CD14-positive monocyte (primary cell): ENCODE results near the gene NBPF4. TPM values are rescaled to one million over a fixed set of nuclear protein-coding genes. Genes with fewer than 3 reads are reported as not detected.
A peak's percentile ranks its signal among the peaks of the same experiment; 100 is the strongest.
"Not testable (repeated sequence)": the region's sequence is repeated elsewhere in the genome, so short reads cannot be mapped to it uniquely, and the experiment has no call there.

Source experiments
- DNase-seq, 3 donors: peaks; one replicate each; pipeline ENCODE4 v3.0.0-alpha.2; 2011 to 2022
- H2AFZ ChIP-seq: 2 replicates; pipeline ENCODE4 v1.6.0; 2012; ENCODE audit warnings: mild to moderate bottlenecking, low read depth, low read length, inconsistent platforms; ENCODE audit not compliant: insufficient read depth, poor library complexity, severe bottlenecking
- H3K27ac ChIP-seq, 2 donors: 1 replicate in 1 of 2; 2 replicates in 1 of 2; pipeline ENCODE4 v1.5.1; 2012 to 2013; ENCODE audit warnings: low read length in 2 of 2, control low read depth in 1 of 2, inconsistent platforms in 1 of 2, low read depth in 1 of 2, mild to moderate bottlenecking in 1 of 2
- H3K27me3 ChIP-seq, 2 donors: one replicate each; pipeline versions ENCODE4 v1.6.0 to v1.6.1; 2011 to 2013; ENCODE audit warnings: low read length in 2 of 2; ENCODE audit not compliant: control insufficient read depth in 2 of 2, insufficient read depth in 2 of 2
- H3K36me3 ChIP-seq, 2 donors: replicated peaks in 1 of 2; 1 replicate in 1 of 2; 2 replicates in 1 of 2; pipeline versions ENCODE4 v1.5.1 to v1.6.1; 2012 to 2013; ENCODE audit warnings: low read length in 2 of 2, control low read depth in 1 of 2, inconsistent platforms in 1 of 2, mild to moderate bottlenecking in 1 of 2; ENCODE audit not compliant: insufficient read depth in 2 of 2, control insufficient read depth in 1 of 2
- H3K4me1 ChIP-seq, 2 donors: 1 replicate in 1 of 2; 2 replicates in 1 of 2; pipeline versions ENCODE4 v1.5.1 to v1.6.1; 2012 to 2013; ENCODE audit warnings: low read length in 2 of 2, control low read depth in 1 of 2, inconsistent platforms in 1 of 2, mild to moderate bottlenecking in 1 of 2, moderate library complexity in 1 of 2; ENCODE audit not compliant: insufficient read depth in 2 of 2, control insufficient read depth in 1 of 2
- H3K4me2 ChIP-seq: replicated peaks from 2 replicates; pipeline ENCODE3; 2012; ENCODE audit warnings: low read length, moderate library complexity, mild to moderate bottlenecking; ENCODE audit not compliant: poor library complexity, severe bottlenecking; ENCODE audit errors: extremely low read depth
- H3K4me3 ChIP-seq, 3 experiments: fragments of 200-600 bp in 1 of 3; sonication (generic) in 1 of 3; replicated peaks in 1 of 3; 1 replicate in 2 of 3; 2 replicates in 1 of 3; pipeline ENCODE4 v1.5.1; 2011 to 2013; ENCODE audit warnings: low read length in 3 of 3, mild to moderate bottlenecking in 3 of 3, control low read depth in 2 of 3, low read depth in 2 of 3, inconsistent platforms in 1 of 3, moderate library complexity in 1 of 3
- H3K79me2 ChIP-seq: 2 replicates; pipeline ENCODE4 v1.6.0; 2012; ENCODE audit warnings: mild to moderate bottlenecking, control low read depth, inconsistent platforms, low read length, moderate library complexity; ENCODE audit not compliant: insufficient read depth
- H3K9ac ChIP-seq: 2 replicates; pipeline ENCODE4 v1.6.0; 2017; ENCODE audit warnings: low read length, mild to moderate bottlenecking; ENCODE audit not compliant: insufficient read depth, poor library complexity, severe bottlenecking
- H3K9me3 ChIP-seq, 2 donors: replicated peaks in 1 of 2; 1 replicate in 1 of 2; 2 replicates in 1 of 2; pipeline versions ENCODE4 v1.5.1 to v1.6.1; 2012 to 2013; ENCODE audit warnings: low read length in 2 of 2, control low read depth in 1 of 2; ENCODE audit not compliant: control insufficient read depth in 1 of 2, insufficient read depth in 1 of 2
- H4K20me1 ChIP-seq: 2 replicates; pipeline ENCODE4 v1.6.0; 2012; ENCODE audit warnings: mild to moderate bottlenecking, low read length, control low read depth, moderate library complexity; ENCODE audit not compliant: insufficient read depth
- H3K27ac Mint-ChIP-seq, 7 donors: one replicate each; pipeline ENCODE4 v1.8.0; 2020; ENCODE audit warnings: mild to moderate bottlenecking in 7 of 7, mixed read lengths in 7 of 7, moderate library complexity in 6 of 7, inconsistent platforms in 2 of 7
- H3K27me3 Mint-ChIP-seq, 3 donors: one replicate each; pipeline ENCODE4 v1.8.0; 2021 to 2022; ENCODE audit warnings: low read depth in 3 of 3, mild to moderate bottlenecking in 3 of 3, mixed read lengths in 3 of 3, moderate library complexity in 3 of 3, inconsistent platforms in 1 of 3
- H3K36me3 Mint-ChIP-seq, 2 donors: one replicate each; pipeline ENCODE4 v1.8.0; 2020; ENCODE audit warnings: mixed read lengths in 2 of 2, inconsistent platforms in 1 of 2, mild to moderate bottlenecking in 1 of 2
- H3K4me1 Mint-ChIP-seq: one replicate; pipeline ENCODE4 v1.8.0; 2020; ENCODE audit warnings: mild to moderate bottlenecking, mixed read lengths
- H3K4me3 Mint-ChIP-seq, 2 donors: one replicate each; pipeline ENCODE4 v1.8.0; 2020; ENCODE audit warnings: mild to moderate bottlenecking in 2 of 2, mixed read lengths in 2 of 2, moderate library complexity in 1 of 2
- H3K9me3 Mint-ChIP-seq, 7 donors: one replicate each; pipeline ENCODE4 v1.8.0; 2020 to 2022; ENCODE audit warnings: mixed read lengths in 7 of 7, mild to moderate bottlenecking in 6 of 7, moderate library complexity in 6 of 7, inconsistent platforms in 2 of 7
- WGBS: methylation state at CpG from one replicate; pipeline ENCODE4 v1.1.5; 2013; ENCODE audit warnings: missing lambda C conversion rate; ENCODE audit not compliant: insufficient coverage; 5-methylcytosine and 5-hydroxymethylcytosine counted together
- intact Hi-C, 2 donors: fragments of 100-400 bp; cut with micrococcal nuclease; formaldehyde crosslinking; loops; one replicate each; pipeline versions ENCODE4 v1.15.0 to v1.15.1; 2023
- polyA plus RNA-seq, 3 donors: library from polyadenylated mRNA; depleted of rRNA in 1 of 3; unstranded in 2 of 3; stranded (reverse) in 1 of 3; fragments of 300-500 nt in 2 of 3; fragments of >200 nt in 1 of 3; fragmentation: Illumina TruSeq in 2 of 3; gene quantifications; 1 replicate in 2 of 3; 2 replicates in 1 of 3; pipeline ENCODE4 v1.2.3, GENCODE V29; 2012 to 2021

Gene NBPF4
- polyA plus RNA-seq, 3 donors = not detected

- H3K4me3 ChIP-seq, H3K4me2 ChIP-seq, H3K79me2 ChIP-seq, H3K36me3 ChIP-seq, H3K36me3 Mint-ChIP-seq, H3K4me3 Mint-ChIP-seq, H3K4me1 ChIP-seq, intact Hi-C loops, H3K27ac Mint-ChIP-seq, H3K27me3 ChIP-seq, H3K9me3 ChIP-seq, H3K4me1 Mint-ChIP-seq, H3K9ac ChIP-seq, H3K9me3 Mint-ChIP-seq, H4K20me1 ChIP-seq, H3K27ac ChIP-seq, H2AFZ ChIP-seq, DNase-seq: not testable (repeated sequence)
- peaks cover 0 to 12% (median 2%) of the 10 kb centered on the region in 3 donors for H3K27me3 Mint-ChIP-seq
- WGBS = no CpG with 5 or more reads among the region's 2 CpGs
Measured at GRCh38 chr1:108217007-108217406, 26.9 kb downstream of the NBPF4 start.

GRCh38 chr1:108216028-108216890 is 27.6 kb downstream of the NBPF4 start:
- Mint-ChIP-seq H3K27me3 (peaks cover 0 to 15% (median 2%) of the 10 kb centered on the region in 3 donors), H3K27ac (peak overlapping the region in 1 of 7 donors; percentile 63)
- H3K9ac ChIP-seq, H3K27ac ChIP-seq, H3K4me3 ChIP-seq, H3K4me2 ChIP-seq, H2AFZ ChIP-seq, intact Hi-C loops, H3K4me3 Mint-ChIP-seq, H3K9me3 Mint-ChIP-seq, DNase-seq, H4K20me1 ChIP-seq, H3K4me1 Mint-ChIP-seq, H3K36me3 Mint-ChIP-seq, H3K9me3 ChIP-seq, H3K79me2 ChIP-seq, H3K36me3 ChIP-seq, H3K27me3 ChIP-seq, H3K4me1 ChIP-seq: not testable (repeated sequence)
- WGBS = no CpG with 5 or more reads among the region's 6 CpGs
